OCI-M2 (cell line): ENCODE data around the gene TSPAN12.
"Not testable (repeated sequence)": the region's sequence is repeated elsewhere in the genome, so short reads cannot be mapped to it uniquely, and the experiment has no call there.

Source experiments
- DNase-seq: peaks from one replicate; lab custom pipeline; 2025; ENCODE audit not compliant: unreplicated experiment; lab: John Stamatoyannopoulos, UW

The TSPAN12 gene

GRCh38 chr7:120807390-120807789, 50.6 kb downstream of the TSPAN12 start:
- no peak for DNase-seq

- DNase-seq, result no peak
Measured at GRCh38 chr7:120806669-120807068, 51.3 kb downstream of the TSPAN12 start.

- DNase-seq, result peak; percentile 49
Measured at GRCh38 chr7:120805636-120806388, 52.1 kb downstream of the TSPAN12 start.

GRCh38 chr7:120802751-120803150, 55.2 kb downstream of the TSPAN12 start:
- DNase-seq, result no peak

- DNase-seq, result no peak
Measured at GRCh38 chr7:120799813-120800475, 58.0 kb downstream of the TSPAN12 start.

- DNase-seq, result no peak
Measured at GRCh38 chr7:120799147-120799546, 58.8 kb downstream of the TSPAN12 start.

GRCh38 chr7:120797026-120797645, 60.8 kb downstream of the TSPAN12 start:
- no peak for DNase-seq

- DNase-seq, result no peak
Measured at GRCh38 chr7:120794106-120794729, 63.7 kb downstream of the TSPAN12 start.

GRCh38 chr7:120793213-120793936, 64.6 kb downstream of the TSPAN12 start:
- no peak for DNase-seq

- no peak for DNase-seq
Measured at GRCh38 chr7:120792861-120793130, 65.1 kb downstream of the TSPAN12 start.

- peak; percentile 40 for DNase-seq
Measured at GRCh38 chr7:120792091-120792860, 65.7 kb downstream of the TSPAN12 start.

- no peak for DNase-seq
Measured at GRCh38 chr7:120785095-120785494, 72.8 kb downstream of the TSPAN12 start.

- no peak for DNase-seq
Measured at GRCh38 chr7:120783721-120784120, 74.2 kb downstream of the TSPAN12 start.

GRCh38 chr7:120783273-120783672, 74.7 kb downstream of the TSPAN12 start:
- no peak for DNase-seq

- not testable (repeated sequence) for DNase-seq
Measured at GRCh38 chr7:120781924-120782323, 76.0 kb downstream of the TSPAN12 start.

GRCh38 chr7:120780938-120781337, 77.0 kb downstream of the TSPAN12 start:
- DNase-seq, result no peak

- not testable (repeated sequence) for DNase-seq
Measured at GRCh38 chr7:120780451-120780850, 77.5 kb downstream of the TSPAN12 start.

GRCh38 chr7:120779078-120779477, 78.9 kb downstream of the TSPAN12 start:
- not testable (repeated sequence) for DNase-seq

GRCh38 chr7:120775755-120776154, 82.2 kb downstream of the TSPAN12 start:
- DNase-seq, result no peak

- DNase-seq, result no peak
Measured at GRCh38 chr7:120774481-120774880, 83.5 kb downstream of the TSPAN12 start.
